UCSD-AML1 (cell line): ENCODE data around the gene BBS12.
"Not testable (repeated sequence)": the region's sequence is repeated elsewhere in the genome, so short reads cannot be mapped to it uniquely, and the experiment has no call there.

Source experiments
- DNase-seq: peaks from one replicate; lab custom pipeline; 2025; ENCODE audit not compliant: unreplicated experiment; lab: John Stamatoyannopoulos, UW

Gene BBS12

GRCh38 chr4:122764071-122764820 is 31.7 kb downstream of the BBS12 start:
- DNase-seq, result no peak

DNA sequence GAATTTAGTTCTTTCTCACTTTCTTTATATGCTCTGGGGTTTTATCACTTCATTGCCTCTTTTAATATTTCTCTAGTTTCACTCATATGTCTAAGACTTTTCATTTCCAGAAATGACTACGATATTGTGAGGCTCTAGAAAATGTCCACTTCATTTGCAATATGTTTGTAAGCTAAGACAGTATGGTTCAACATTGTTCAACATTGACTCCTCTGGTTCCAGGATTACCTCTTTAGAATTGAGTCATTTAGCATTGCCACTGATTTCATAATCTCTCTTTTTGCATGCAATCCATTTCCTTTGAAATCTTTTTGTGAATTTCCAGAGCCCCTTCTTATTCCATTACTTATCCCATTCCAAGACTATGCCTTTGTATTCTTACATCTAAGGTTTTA is 32.3 kb downstream of the BBS12 start:
- no peak for DNase-seq

DNA sequence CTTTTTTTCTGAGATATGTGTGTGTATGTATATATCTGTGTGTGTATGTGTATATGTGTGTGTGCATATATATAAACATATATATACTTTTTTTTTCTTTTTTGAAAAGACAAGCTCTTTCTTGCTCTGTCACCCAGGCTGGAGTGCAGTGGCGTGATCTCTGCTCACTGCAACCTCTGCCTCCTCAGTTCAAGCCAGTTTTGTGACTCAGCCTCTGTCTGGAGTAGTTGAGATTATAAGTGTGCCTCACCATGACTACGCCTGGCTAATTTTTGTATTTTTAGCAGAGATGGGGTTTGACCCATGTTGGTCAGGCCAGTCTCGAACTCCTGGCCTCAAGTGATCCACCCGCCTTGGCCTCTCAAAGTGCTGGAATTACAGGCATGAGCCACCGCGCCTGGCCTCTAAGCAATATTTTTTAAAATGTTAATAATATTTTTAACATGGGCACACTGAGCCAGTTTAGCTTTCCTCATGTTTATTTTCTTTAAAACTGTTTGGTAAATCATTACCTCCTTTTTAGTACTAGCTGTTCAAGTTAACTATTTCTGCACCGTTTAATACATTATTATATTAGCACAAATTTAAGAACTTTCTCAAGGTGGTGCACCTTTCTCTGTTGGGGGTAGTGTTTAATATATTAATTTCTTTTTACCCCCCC is 33.3 kb downstream of the BBS12 start:
- DNase-seq, result no peak

DNA sequence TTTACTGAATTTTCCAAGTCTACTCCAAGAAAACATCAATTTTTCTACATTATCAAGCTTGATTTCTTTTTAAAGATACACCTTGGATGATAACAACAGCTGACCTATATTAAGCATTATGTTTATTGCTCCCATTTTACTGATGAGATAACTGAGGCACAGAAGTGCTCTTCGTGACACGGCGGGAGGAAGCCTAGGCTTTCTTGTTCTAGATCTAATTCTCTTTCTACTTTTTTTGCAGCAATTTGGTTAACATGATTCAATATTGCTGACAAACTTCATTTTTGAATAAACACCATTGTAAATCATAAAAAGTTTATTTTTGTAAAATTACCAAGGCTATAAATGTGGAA is 33.8 kb downstream of the BBS12 start:
- DNase-seq, result no peak

- no peak for DNase-seq
Observed at GRCh38 chr4:122766950-122767349, 34.4 kb downstream of the BBS12 start.

DNA sequence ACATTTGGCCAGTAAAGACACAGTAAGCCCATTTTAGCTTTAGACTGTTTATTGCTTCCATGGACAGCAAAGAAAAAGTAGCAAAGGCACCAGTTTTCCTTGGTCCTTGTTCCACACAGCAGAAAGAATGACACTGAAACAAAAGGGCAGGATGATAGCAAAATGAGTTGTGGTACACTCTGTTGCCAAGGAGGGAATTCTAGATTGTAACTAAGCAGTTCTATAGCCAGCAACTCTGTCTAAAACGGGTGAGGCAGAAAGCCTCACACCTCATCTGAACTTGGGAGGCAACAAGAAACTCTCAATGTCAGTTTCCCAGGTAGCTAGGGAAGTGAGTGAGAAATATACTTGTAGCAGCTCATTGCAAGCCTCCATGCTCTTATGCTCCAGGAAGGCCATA is 39.2 kb downstream of the BBS12 start:
- no peak for DNase-seq

DNA sequence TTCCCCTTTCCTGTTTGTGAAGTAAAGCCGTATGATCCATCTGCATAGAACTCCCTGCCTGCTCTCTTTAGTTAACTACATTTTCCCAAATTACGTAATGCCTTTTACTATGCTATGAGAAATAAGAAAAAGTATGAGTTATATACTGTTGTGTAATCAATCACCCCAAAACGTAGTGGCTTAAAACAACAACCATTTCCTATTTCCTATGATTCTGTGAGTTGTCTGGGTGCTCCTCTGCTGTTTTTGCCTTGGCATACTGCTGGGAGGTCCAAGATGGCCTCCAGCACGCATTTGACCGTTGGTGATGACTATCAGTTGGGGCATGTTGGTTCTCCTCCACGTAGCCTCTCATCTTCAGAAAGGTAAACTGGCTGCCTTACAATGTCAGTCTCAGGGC is 39.8 kb downstream of the BBS12 start:
- no peak for DNase-seq

GRCh38 chr4:122772986-122773385 is 40.5 kb downstream of the BBS12 start:
- no peak for DNase-seq

DNA sequence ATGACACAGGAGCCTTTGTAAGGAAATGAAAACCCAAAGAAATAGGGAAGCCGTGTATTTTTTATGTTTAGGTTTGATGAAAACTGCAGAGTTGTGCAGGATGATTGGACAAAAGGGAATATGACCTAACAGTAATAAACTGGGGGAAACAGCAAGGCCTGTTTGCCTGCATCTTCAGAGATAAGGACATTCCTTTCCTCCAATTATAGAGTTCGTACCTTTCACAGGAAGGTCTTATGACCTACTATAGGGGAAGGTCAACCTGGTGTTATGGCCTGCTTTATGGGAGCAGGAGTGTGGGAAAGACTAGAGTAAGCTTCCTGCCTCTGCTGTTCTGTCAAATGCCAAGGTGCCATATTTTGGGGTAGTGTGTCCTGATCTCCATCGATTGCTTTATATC is 42.5 kb downstream of the BBS12 start:
- DNase-seq, result no peak

- peak; percentile 10 for DNase-seq
Observed at GRCh38 chr4:122775987-122776836, 43.7 kb downstream of the BBS12 start.

DNA sequence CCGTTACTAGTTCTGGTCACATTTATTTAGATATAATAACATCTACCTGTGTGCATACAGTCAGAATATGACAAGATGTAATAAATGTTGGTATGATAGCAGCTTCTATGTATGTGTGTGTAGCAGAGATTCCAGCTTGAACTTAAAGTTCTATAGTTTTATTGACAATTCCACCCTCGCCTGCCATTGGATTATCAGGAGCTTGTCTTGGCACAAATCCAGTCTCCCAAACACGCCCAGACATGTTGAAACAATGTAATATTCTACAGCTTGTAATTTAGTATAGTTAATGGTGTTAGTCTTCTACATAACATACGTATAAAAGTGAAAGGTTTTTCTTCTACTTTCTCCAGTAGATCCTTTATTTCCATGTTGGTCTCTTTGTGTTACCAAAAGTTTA is 44.4 kb downstream of the BBS12 start:
- DNase-seq, result no peak

DNA sequence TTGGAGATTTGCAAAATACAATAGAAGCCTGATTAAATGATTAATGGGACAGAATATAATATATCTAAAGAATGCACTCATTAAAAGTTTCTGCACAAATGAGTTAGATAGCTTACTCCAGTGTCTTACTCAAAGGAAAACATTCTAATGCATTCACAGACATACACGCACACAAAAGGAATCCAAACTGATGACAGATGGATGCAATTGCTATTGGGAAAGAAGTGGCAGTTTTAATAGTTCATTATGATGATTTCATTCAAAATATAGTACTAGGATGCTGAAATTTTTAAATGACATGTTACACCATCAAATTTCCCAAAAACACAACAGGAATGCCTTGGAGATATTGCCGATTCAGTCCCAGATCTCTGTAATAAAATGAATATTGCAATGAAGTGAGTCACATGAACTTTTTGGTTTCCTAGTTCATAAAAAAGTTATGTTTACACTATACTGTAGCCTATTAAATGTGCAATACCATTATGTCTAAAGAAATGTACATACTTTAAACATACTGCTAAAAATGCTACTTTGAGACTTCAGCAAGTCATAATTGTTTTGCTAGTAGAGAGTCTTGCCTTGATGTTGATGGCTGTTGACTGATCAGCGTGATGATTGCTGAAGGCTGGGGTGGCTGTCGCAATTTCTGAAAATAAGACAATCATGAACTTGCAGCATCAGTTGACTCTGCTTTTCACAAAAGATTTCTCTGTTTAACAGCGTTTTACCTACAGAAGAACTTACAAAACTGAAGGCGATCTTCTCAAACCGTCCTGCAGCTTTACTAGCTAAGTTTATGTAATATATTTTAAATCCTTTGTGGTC is 45.6 kb downstream of the BBS12 start:
- no peak for DNase-seq

GRCh38 chr4:122781486-122781885 is 49.0 kb downstream of the BBS12 start:
- no peak for DNase-seq

DNA sequence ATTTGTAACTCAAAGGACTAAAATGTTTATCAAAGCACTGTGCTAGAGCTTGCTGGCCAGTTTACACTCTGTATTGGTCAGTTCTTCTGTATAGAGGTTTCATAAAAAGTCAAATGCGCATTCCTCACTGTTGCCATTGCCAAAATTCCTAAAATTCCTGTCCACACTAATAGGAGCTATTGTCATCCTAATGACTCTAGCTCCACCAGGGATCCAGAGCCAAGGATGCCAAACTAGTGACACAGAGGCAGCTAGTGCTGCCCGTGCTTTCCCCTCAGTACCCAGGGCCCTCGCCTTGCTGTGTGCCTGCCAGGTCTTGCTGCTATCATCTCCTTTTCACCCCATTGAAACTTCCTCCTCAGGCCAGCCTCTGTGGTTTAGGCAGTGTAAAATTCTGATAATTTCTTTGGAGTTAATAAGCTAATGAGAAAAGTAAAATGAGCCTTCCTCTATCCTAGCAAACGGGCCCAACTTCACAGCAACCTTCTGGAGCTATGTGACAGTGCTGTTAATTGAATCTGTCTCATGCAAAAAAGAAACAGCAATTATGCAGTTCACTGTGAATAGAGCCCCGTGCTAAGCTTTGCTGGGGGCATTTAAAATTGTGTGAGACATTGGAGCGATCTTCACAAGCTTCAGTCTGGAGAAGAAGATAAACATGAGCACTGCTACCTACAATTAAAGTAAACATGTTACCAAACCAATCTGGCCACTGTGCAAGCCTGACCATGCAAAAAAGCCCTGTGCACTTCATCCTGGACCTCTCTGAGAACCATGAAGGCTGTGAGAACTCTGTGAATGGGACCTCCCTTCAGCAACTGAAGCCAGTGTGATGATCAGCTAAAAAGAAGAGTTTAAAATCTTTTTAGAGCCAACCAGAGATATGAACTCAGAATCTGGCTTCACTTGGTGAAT is 51.1 kb downstream of the BBS12 start:
- DNase-seq, result peak; percentile 33

GRCh38 chr4:122784261-122784660 is 51.8 kb downstream of the BBS12 start:
- DNase-seq, result no peak

- DNase-seq, result no peak
Observed at GRCh38 chr4:122785099-122785498, 52.6 kb downstream of the BBS12 start.

DNA sequence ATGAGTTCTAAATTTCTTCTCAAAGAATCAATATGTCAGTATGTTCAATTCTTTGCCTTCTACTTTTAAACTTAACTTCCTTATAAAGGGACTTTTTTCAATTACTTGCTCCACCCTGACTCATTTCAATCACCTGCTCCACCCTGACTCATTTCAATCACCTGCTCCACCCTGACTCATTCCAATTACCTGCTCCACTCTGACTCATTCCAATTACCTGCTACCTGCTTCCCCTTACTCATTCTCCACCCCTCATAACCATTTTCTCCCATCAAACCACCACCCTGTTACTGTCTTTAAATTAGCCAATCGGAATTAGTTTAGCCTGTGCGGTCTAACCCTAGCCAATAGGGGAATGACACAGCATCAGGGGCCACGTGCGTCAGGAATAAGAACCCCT is 53.8 kb downstream of the BBS12 start:
- DNase-seq, result not testable (repeated sequence)

DNA sequence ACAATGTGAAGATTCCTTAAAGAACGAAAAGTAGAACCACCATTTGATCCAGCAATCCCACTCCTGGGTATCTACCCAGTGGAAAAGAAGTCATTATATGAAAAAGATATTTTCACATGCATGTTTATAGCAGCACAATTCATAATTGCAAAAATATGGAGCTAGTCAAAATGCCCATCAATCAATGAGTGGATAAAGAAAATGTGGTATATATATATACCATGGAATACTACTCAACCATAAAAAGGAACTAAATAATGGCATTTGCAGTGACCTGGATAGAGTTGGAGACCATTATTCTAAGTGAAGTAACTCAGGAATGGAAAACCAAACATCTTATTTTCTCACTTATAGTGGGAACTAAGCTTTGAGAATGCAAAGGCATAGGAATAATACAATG is 54.4 kb downstream of the BBS12 start:
- not testable (repeated sequence) for DNase-seq

DNA sequence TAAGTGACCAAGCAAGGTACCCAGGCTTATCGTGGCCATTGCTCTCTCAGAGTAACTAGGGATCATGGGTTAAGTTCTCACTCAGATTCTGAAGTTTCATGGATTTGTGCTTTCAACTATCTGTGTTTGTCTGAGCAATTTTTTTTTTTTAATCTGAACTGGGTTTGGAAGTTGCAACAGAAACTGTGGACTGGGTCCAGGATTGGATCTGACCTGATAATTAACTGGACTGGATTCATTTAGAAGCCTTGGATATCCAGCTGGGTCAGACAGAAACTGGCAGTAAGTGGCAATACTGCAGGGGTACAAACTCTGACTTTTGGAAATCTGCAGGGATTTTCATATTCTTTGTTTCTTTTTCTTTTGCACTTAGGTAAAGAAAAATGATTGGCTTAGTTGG is 55.4 kb downstream of the BBS12 start:
- DNase-seq, result no peak

- no peak for DNase-seq
Observed at GRCh38 chr4:122788935-122789334, 56.4 kb downstream of the BBS12 start.
